KBM-7 (cell line): ENCODE results near the gene RAD23A.
"Not testable (repeated sequence)": the region's sequence is repeated elsewhere in the genome, so short reads cannot be mapped to it uniquely, and the experiment has no call there.

ENCODE experiments used
- DNase-seq: peaks from one replicate; pipeline ENCODE4 v3.0.0-alpha.2; 2015
- in situ Hi-C: fragments of 300-500 bp; cut with MboI; formaldehyde crosslinking; loops from 2 replicates; pipeline ENCODE4 v1.14.3; 2020; ENCODE audit warnings: low sequenced_read_pairs, low pct_unique_long_range_greater_than_20kb, mixed read lengths

Gene RAD23A

GRCh38 chr19:12953138-12953798 lies 7.6 kb downstream of the RAD23A start:
- no peak for DNase-seq
- in situ Hi-C loops: no loop called here

GRCh38 chr19:12953799-12954611 lies 8.3 kb downstream of the RAD23A start:
- in situ Hi-C loops: no loop called here
- no peak for DNase-seq

GRCh38 chr19:12954612-12954962 lies 8.9 kb downstream of the RAD23A start:
- DNase-seq: no peak
- in situ Hi-C loops: no loop called here

GRCh38 chr19:12955575-12955974 lies 9.9 kb downstream of the RAD23A start:
- DNase-seq, in situ Hi-C loops: not testable (repeated sequence)

GRCh38 chr19:12955996-12956395 lies 10.3 kb downstream of the RAD23A start:
- in situ Hi-C loops: no loop called here
- no peak for DNase-seq

GRCh38 chr19:12956446-12957388 lies 11.1 kb downstream of the RAD23A start, which contains the start of gene GADD45GIP1:
TSS of gene GADD45GIP1 (minus strand) at chr19:12957223. CDS start at chr19:12957212, 11 bp downstream.
- in situ Hi-C loops: no loop called here
- DNase-seq: peak; percentile 88

GRCh38 chr19:12957389-12957952 lies 11.8 kb downstream of the RAD23A start:
- DNase-seq, in situ Hi-C loops: not testable (repeated sequence)

GRCh38 chr19:12959481-12959880 lies 13.8 kb downstream of the RAD23A start:
- in situ Hi-C loops: no loop called here
- DNase-seq: no peak

- in situ Hi-C loops: no loop called here
Measured at GRCh38 chr19:12965017-12965811, 19.6 kb downstream of the RAD23A start.

GRCh38 chr19:12965812-12966135 lies 20.1 kb downstream of the RAD23A start:
- in situ Hi-C loops: no loop called here
- no peak for DNase-seq

More at GRCh38 chr19:12965017-12965811, 19.6 kb downstream of the RAD23A start:
- peak; percentile 90 for DNase-seq

- no peak for DNase-seq
- in situ Hi-C loops: no loop called here
Measured at GRCh38 chr19:12967907-12968306, 22.2 kb downstream of the RAD23A start.

GRCh38 chr19:12969292-12969988 lies 23.8 kb downstream of the RAD23A start, which contains the start of gene DAND5:
TSS of gene DAND5 (plus strand) at chr19:12969576. CDS start at chr19:12969661, 85 bp downstream.
- in situ Hi-C loops: no loop called here
- DNase-seq: no peak

GRCh38 chr19:12970070-12970820 lies 24.6 kb downstream of the RAD23A start:
- DNase-seq: no peak
- in situ Hi-C loops: no loop called here

- no peak for DNase-seq
- in situ Hi-C loops: no loop called here
Measured at GRCh38 chr19:12973236-12973635, 27.6 kb downstream of the RAD23A start.

- no peak for DNase-seq
- in situ Hi-C loops: loop anchor here (25.0 kb wide), 1 partner anchor 113 kb away; no protein-coding TSS in a partner anchor
Measured at GRCh38 chr19:12974301-12975220, 28.9 kb downstream of the RAD23A start.

GRCh38 chr19:12975221-12975741 lies 29.6 kb downstream of the RAD23A start:
- in situ Hi-C loops: loop anchor here (25.0 kb wide), 1 partner anchor 112 kb away; no protein-coding TSS in a partner anchor
- DNase-seq: no peak
